BLaER1 treated with 17β-estradiol and CSF1 and Interleukin-3, amounts not matched to agents 10 nM and 100 nM (cell line): ENCODE measurements around the gene RABEP2.
A peak's percentile ranks its signal among the peaks of the same experiment; 100 is the strongest.
"Not testable (repeated sequence)": the region's sequence is repeated elsewhere in the genome, so short reads cannot be mapped to it uniquely, and the experiment has no call there.

Experiments
- H3K27ac ChIP-seq, 11 experiments: shearing (Covaris generic); formaldehyde crosslinking; 2 replicates each; pipeline ENCODE4 v1.8.1; 2022
- H3K27me3 ChIP-seq, 11 experiments: shearing (Covaris generic); formaldehyde crosslinking; 2 replicates each; pipeline ENCODE4 v1.8.1; 2022
- H3K36me3 ChIP-seq, 11 experiments: shearing (Covaris generic); formaldehyde crosslinking; 2 replicates each; pipeline ENCODE4 v1.8.1; 2022
- H3K4me1 ChIP-seq, 10 experiments: shearing (Covaris generic); formaldehyde crosslinking; 2 replicates each; pipeline ENCODE4 v1.8.1; 2022
- H3K4me2 ChIP-seq, 11 experiments: shearing (Covaris generic); formaldehyde crosslinking; 2 replicates each; pipeline ENCODE4 v1.8.1; 2022
- H3K4me3 ChIP-seq, 10 experiments: shearing (Covaris generic); formaldehyde crosslinking; 2 replicates each; pipeline ENCODE4 v1.8.1; 2022
- H3K9ac ChIP-seq, 11 experiments: shearing (Covaris generic); formaldehyde crosslinking; 2 replicates each; pipeline ENCODE4 v1.8.1; 2022
- H3K9me3 ChIP-seq, 11 experiments: shearing (Covaris generic); formaldehyde crosslinking; replicated peaks in 1 of 11; 2 replicates each; pipeline ENCODE4 v1.8.1; 2022
- H4K20me1 ChIP-seq, 11 experiments: shearing (Covaris generic); formaldehyde crosslinking; 2 replicates each; pipeline ENCODE4 v1.8.1; 2022
- Cebpa-rat ChIP-seq, 11 experiments: shearing (Covaris generic); IDR thresholded peaks; 2 replicates each; pipeline ENCODE4 v1.8.1; 2022

Gene RABEP2

GRCh38 chr16:28883221-28883996, 41.6 kb downstream of the RABEP2 start:
- peak overlapping the region in 3 of 11 experiments; percentile 7 to 24 (median 7); a peak in 2 of 22 replicates for H3K4me2 ChIP-seq
- no peaks in the 10 kb centered on the region; a peak in 1 of 22 replicates for H3K36me3 ChIP-seq
- no peak overlapping the region for H3K4me3 ChIP-seq
- no peaks in the 10 kb centered on the region for H3K27me3 ChIP-seq
- peaks cover 13 to 52% (median 40%) of the 10 kb centered on the region in 10 experiments; a peak in 19 of 20 replicates for H3K4me1 ChIP-seq
- no peak overlapping the region for H3K27ac ChIP-seq
- TF ChIP-seq Cebpa-rat (IDR thresholded peaks at IDR 0.05) = no peak
- H3K9ac ChIP-seq = peak overlapping the region in 5 of 11 experiments; percentile 5 to 38 (median 10); a peak in 3 of 22 replicates
- no peaks in the 10 kb centered on the region for H3K9me3 ChIP-seq
- H4K20me1 ChIP-seq = no peaks in the 10 kb centered on the region

GRCh38 chr16:28882551-28883160, 42.4 kb downstream of the RABEP2 start:
- no peak for TF ChIP-seq Cebpa-rat (IDR thresholded peaks at IDR 0.05)
- no peaks in the 10 kb centered on the region for H3K27me3 ChIP-seq
- no peaks in the 10 kb centered on the region; a peak in 1 of 22 replicates for H3K36me3 ChIP-seq
- no peaks in the 10 kb centered on the region for H4K20me1 ChIP-seq
- no peaks in the 10 kb centered on the region for H3K9me3 ChIP-seq
- peak overlapping the region in 2 of 11 experiments; percentile 7 to 24; a peak in 1 of 22 replicates for H3K4me2 ChIP-seq
- no peak overlapping the region for H3K4me3 ChIP-seq
- peak overlapping the region in 7 of 11 experiments; percentile 5 to 38 (median 10); a peak in 4 of 22 replicates for H3K9ac ChIP-seq
- H3K4me1 ChIP-seq = peaks cover 13 to 60% (median 48%) of the 10 kb centered on the region in 10 experiments
- no peak overlapping the region for H3K27ac ChIP-seq

- not testable (repeated sequence) for H3K36me3 ChIP-seq, H3K27ac ChIP-seq, H3K9me3 ChIP-seq, H3K27me3 ChIP-seq, H3K4me3 ChIP-seq, H4K20me1 ChIP-seq
- Histone ChIP-seq H3K4me1 (peaks cover 21 to 71% (median 58%) of the 10 kb centered on the region in 10 experiments), H3K9ac (peak overlapping the region in 1 of 11 experiments; percentile 32; a peak in 1 of 22 replicates), H3K4me2 (peak overlapping the region in 8 of 11 experiments; percentile 4 to 100 (median 95); a peak in 9 of 22 replicates)
- TF ChIP-seq Cebpa-rat (IDR thresholded peaks at IDR 0.05) = peak in 5 of 11 experiments; percentile 56 to 83 (median 69); a peak in 8 of 22 replicates
Observed at GRCh38 chr16:28881565-28881964, 43.5 kb downstream of the RABEP2 start.

GRCh38 chr16:28880955-28881354, 44.1 kb downstream of the RABEP2 start:
- Histone ChIP-seq H3K27ac (peak overlapping the region in 1 of 11 experiments; percentile 54; a peak in 1 of 22 replicates), H3K4me2 (peak overlapping the region in 9 of 11 experiments; percentile 82 to 100 (median 98); a peak in 18 of 22 replicates), H3K27me3 (no peaks in the 10 kb centered on the region), H3K9ac (peak overlapping the region in 2 of 11 experiments; percentile 85 to 86; a peak in 2 of 22 replicates), H4K20me1 (peaks cover 0 to 15% (median 13%) of the 10 kb centered on the region in 11 experiments; a peak in 13 of 22 replicates), H3K4me1 (peaks cover 27 to 72% (median 60%) of the 10 kb centered on the region in 10 experiments), H3K4me3 (no peak overlapping the region), H3K36me3 (peaks cover 0 to 6% (median 0%) of the 10 kb centered on the region in 11 experiments; a peak in 4 of 22 replicates), H3K9me3 (no peaks in the 10 kb centered on the region)
- TF ChIP-seq Cebpa-rat (IDR thresholded peaks at IDR 0.05) = no peak

GRCh38 chr16:28880589-28880915, 44.5 kb downstream of the RABEP2 start:
- Histone ChIP-seq H3K4me2 (peak overlapping the region; percentile 82 to 100 (median 98)), H3K9ac (peak overlapping the region in 10 of 11 experiments; percentile 26 to 86 (median 82); a peak in 18 of 22 replicates), H3K4me1 (peaks cover 28 to 74% (median 61%) of the 10 kb centered on the region in 10 experiments), H3K27ac (peak overlapping the region in 8 of 11 experiments; percentile 54 to 81 (median 73); a peak in 11 of 22 replicates), H3K9me3 (no peaks in the 10 kb centered on the region), H4K20me1 (peaks cover 0 to 19% (median 17%) of the 10 kb centered on the region in 11 experiments; a peak in 13 of 22 replicates), H3K4me3 (peak overlapping the region; percentile 66 to 80 (median 75); a peak in 17 of 20 replicates), H3K36me3 (peaks cover 0 to 10% (median 0%) of the 10 kb centered on the region in 11 experiments; a peak in 5 of 22 replicates), H3K27me3 (no peaks in the 10 kb centered on the region)
- no peak for TF ChIP-seq Cebpa-rat (IDR thresholded peaks at IDR 0.05)

GRCh38 chr16:28879841-28880588, 45.0 kb downstream of the RABEP2 start:
- Histone ChIP-seq H3K27me3 (no peaks in the 10 kb centered on the region), H3K9me3 (no peaks in the 10 kb centered on the region), H3K4me1 (peaks cover 28 to 80% (median 66%) of the 10 kb centered on the region in 10 experiments), H3K4me2 (peak overlapping the region; percentile 82 to 100 (median 98)), H3K36me3 (peaks cover 0 to 16% (median 5%) of the 10 kb centered on the region in 11 experiments; a peak in 10 of 22 replicates), H3K27ac (peak overlapping the region in 9 of 11 experiments; percentile 44 to 81 (median 75); a peak in 18 of 22 replicates), H3K9ac (peak overlapping the region; percentile 72 to 86 (median 82)), H3K4me3 (peak overlapping the region; percentile 66 to 80 (median 75)), H4K20me1 (peaks cover 0 to 24% (median 21%) of the 10 kb centered on the region in 11 experiments; a peak in 13 of 22 replicates)
- no peak for TF ChIP-seq Cebpa-rat (IDR thresholded peaks at IDR 0.05)

- Histone ChIP-seq H3K4me1 (peaks cover 28 to 86% (median 71%) of the 10 kb centered on the region in 10 experiments), H3K27ac (peak overlapping the region in 9 of 11 experiments; percentile 44 to 81 (median 75); a peak in 18 of 22 replicates), H3K9me3 (no peaks in the 10 kb centered on the region), H3K9ac (peak overlapping the region; percentile 72 to 86 (median 82)), H3K27me3 (no peaks in the 10 kb centered on the region), H4K20me1 (peaks cover 0 to 30% (median 24%) of the 10 kb centered on the region in 11 experiments; a peak in 16 of 22 replicates), H3K4me3 (peak overlapping the region; percentile 66 to 80 (median 75)), H3K4me2 (peak overlapping the region; percentile 82 to 100 (median 98)), H3K36me3 (peaks cover 5 to 22% (median 9%) of the 10 kb centered on the region in 11 experiments)
- no peak for TF ChIP-seq Cebpa-rat (IDR thresholded peaks at IDR 0.05)
Observed at GRCh38 chr16:28879261-28879840, 45.7 kb downstream of the RABEP2 start.
